ENCODE measurements around the gene PPP1CB.

PPP1CB gene

GRCh38 chr2:28767337-28767736 is 15.7 kb downstream of the PPP1CB start:
- ChIA-PET POLR2A (ENCODE audit: low non-redundant PET) (no interaction called here), CTCF (interaction anchor here (0.7 kb wide), 1 partner anchor 201 kb away, joined by 4 read pairs; no protein-coding TSS in a partner anchor)
- no peak for TF ChIP-seq CTCF (conservative IDR thresholded peaks at IDR 0.05; ENCODE audit: low read depth)
- no peak overlapping the region for H3K27ac ChIP-seq
- DNase-seq (ENCODE audit: low spot score): no peak

- DNase-seq (ENCODE audit: low spot score): no peak
- ChIA-PET CTCF (interaction anchor here (0.7 kb wide), 1 partner anchor 105 kb away, joined by 3 read pairs; no protein-coding TSS in a partner anchor), POLR2A (ENCODE audit: low non-redundant PET) (no interaction called here)
- no peak overlapping the region for H3K27ac ChIP-seq
- no peak for TF ChIP-seq CTCF (conservative IDR thresholded peaks at IDR 0.05; ENCODE audit: low read depth)
Observed at GRCh38 chr2:28768422-28768821, 16.8 kb downstream of the PPP1CB start.

GRCh38 chr2:28768952-28769351 is 17.3 kb downstream of the PPP1CB start:
- DNase-seq (ENCODE audit: low spot score): no peak
- H3K27ac ChIP-seq: no peak overlapping the region
- TF ChIP-seq CTCF (conservative IDR thresholded peaks at IDR 0.05; ENCODE audit: low read depth): no peak
- CTCF ChIA-PET: interaction anchor here (0.6 kb wide), 2 partner anchors 165 to 373 kb away, joined by 3 to 4 read pairs; no protein-coding TSS in a partner anchor
- POLR2A ChIA-PET (ENCODE audit: low non-redundant PET): no interaction called here

GRCh38 chr2:28772351-28772750 is 20.7 kb downstream of the PPP1CB start:
- CTCF ChIA-PET: no interaction called here
- TF ChIP-seq CTCF (conservative IDR thresholded peaks at IDR 0.05; ENCODE audit: low read depth): no peak

GRCh38 chr2:28776471-28776870 is 24.8 kb downstream of the PPP1CB start:
- H3K27ac ChIP-seq: no peak overlapping the region
- ChIA-PET POLR2A (ENCODE audit: low non-redundant PET) (no interaction called here), CTCF (interaction anchor here (0.6 to 1.5 kb wide), 2 partner anchors 13 to 182 kb away, joined by 3 to 5 read pairs; no protein-coding TSS in a partner anchor)

More at GRCh38 chr2:28772351-28772750, 20.7 kb downstream of the PPP1CB start:
- DNase-seq (ENCODE audit: low spot score): no peak
- POLR2A ChIA-PET (ENCODE audit: low non-redundant PET): no interaction called here
- H3K27ac ChIP-seq: no peak overlapping the region

GRCh38 chr2:28778392-28778791 is 26.8 kb downstream of the PPP1CB start:
- CTCF ChIA-PET: no interaction called here
- POLR2A ChIA-PET (ENCODE audit: low non-redundant PET): no interaction called here
- TF ChIP-seq CTCF (conservative IDR thresholded peaks at IDR 0.05; ENCODE audit: low read depth): no peak
- H3K27ac ChIP-seq: no peak overlapping the region
- no peak for DNase-seq (ENCODE audit: low spot score)

More at GRCh38 chr2:28776471-28776870, 24.8 kb downstream of the PPP1CB start:
- no peak for DNase-seq (ENCODE audit: low spot score)
- TF ChIP-seq CTCF (conservative IDR thresholded peaks at IDR 0.05; ENCODE audit: low read depth): no peak
